Panc1 (cell line): ENCODE measurements around the gene STARD5. TPM values are rescaled to one million over a fixed set of nuclear protein-coding genes. Genes with fewer than 3 reads are reported as not detected.

Experiments used
- ATAC-seq: fragments of 200-7000 bp; cut with Tn5 transposase; 2 replicates; pipeline ENCODE4 v1.9.1; 2020; ENCODE audit warnings: mild to moderate bottlenecking, moderate library complexity
- BruUV-seq: library from RNA; stranded (reverse); fragments of 400-500 nt; replicated peaks from 2 replicates; lab custom pipeline; 2021; lab: Mats Ljungman, UMichigan
- CTCF ChIA-PET: fragments of 300-600 bp; sonication (Branson Sonifier 250); formaldehyde crosslinking; loops from one replicate; lab custom pipeline; 2022; ENCODE audit warnings: antibody characterized with exemption; lab: Charles Lee
- POLR2A ChIA-PET: fragments of 300-600 bp; sonication (Branson Sonifier 250); formaldehyde crosslinking; loops from one replicate; lab custom pipeline; 2022; ENCODE audit warnings: antibody characterized with exemption; lab: Charles Lee
- DNase-seq: peaks from one replicate; pipeline ENCODE4 v3.0.0-alpha.2; 2010; ENCODE audit warnings: low read depth, low spot score
- H3K27ac ChIP-seq: 2 replicates; pipeline ENCODE4 v1.5.1; 2011; ENCODE audit warnings: mild to moderate bottlenecking, low read length, inconsistent platforms
- H3K27me3 ChIP-seq: fragments of 200-500 bp; sonication (Bioruptor generic); 2 replicates; pipeline ENCODE4 v1.6.0; 2014; ENCODE audit warnings: low read length, inconsistent platforms; ENCODE audit not compliant: control insufficient read depth, insufficient read depth
- H3K36me3 ChIP-seq: fragments of 200-500 bp; sonication (Bioruptor generic); 2 replicates; pipeline ENCODE4 v1.5.1; 2014; ENCODE audit warnings: inconsistent platforms, mild to moderate bottlenecking, low read length, moderate library complexity; ENCODE audit not compliant: control insufficient read depth, insufficient read depth
- H3K4me1 ChIP-seq: 2 replicates; pipeline ENCODE4 v1.5.1; 2011; ENCODE audit warnings: inconsistent platforms, mild to moderate bottlenecking, low read length, moderate library complexity; ENCODE audit not compliant: control insufficient read depth, insufficient read depth
- H3K4me3 ChIP-seq, 2 experiments: 2 replicates each; pipeline ENCODE4 v1.5.1; 2011 to 2012; ENCODE audit warnings: low read depth in 2 of 2, low read length in 2 of 2, mild to moderate bottlenecking in 2 of 2, inconsistent platforms in 1 of 2, moderate library complexity in 1 of 2
- H3K9me3 ChIP-seq: fragments of 200-500 bp; sonication (Bioruptor generic); 2 replicates; pipeline ENCODE4 v1.5.1; 2014; ENCODE audit warnings: low read depth, mild to moderate bottlenecking, inconsistent platforms, low read length, moderate library complexity; ENCODE audit not compliant: control insufficient read depth, insufficient read depth
- CTCF ChIP-seq: fragments of 450-650 bp; IDR thresholded peaks from 2 replicates; pipeline ENCODE4 v1.5.1; 2017; ENCODE audit warnings: mild to moderate bottlenecking
- POLR2AphosphoS5 ChIP-seq: IDR thresholded peaks from 2 replicates; pipeline ENCODE4 v1.6.1; 2012; ENCODE audit warnings: mild to moderate bottlenecking, low read depth, low read length, moderate library complexity
- SIN3A ChIP-seq: IDR thresholded peaks from 2 replicates; pipeline ENCODE4 v1.6.1; 2012; ENCODE audit warnings: low read depth, mild to moderate bottlenecking, low read length, moderate library complexity, borderline replicate concordance; ENCODE audit not compliant: insufficient read depth
- TCF7L2 ChIP-seq: IDR thresholded peaks from 2 replicates; pipeline ENCODE4 v1.6.1; 2011; ENCODE audit warnings: mild to moderate bottlenecking, low read depth, low read length, inconsistent platforms
- in situ Hi-C: cut with HindIII; loops from 2 replicates; pipeline ENCODE4 v1.10.0; 2016; ENCODE audit warnings: low sequenced_read_pairs, low pct_unique_long_range_greater_than_20kb
- intact Hi-C: fragments of 100-400 bp; cut with micrococcal nuclease; formaldehyde crosslinking; loops from one replicate; pipeline ENCODE4 v1.10.0; 2022; ENCODE audit not compliant: unreplicated experiment
- total RNA-seq: library from RNA; stranded (reverse); gene quantifications from one replicate; pipeline ENCODE4 v1.2.1, GENCODE V29; 2021; ENCODE audit not compliant: unreplicated experiment
- TF ChIP-seq, protein P1 (sequence below), 2 experiments: IDR thresholded peaks; 2 replicates each; pipeline ENCODE4 v1.6.1; 2011 to 2012; ENCODE audit warnings: low read depth in 2 of 2, control low read depth in 1 of 2, low read length in 1 of 2, mild to moderate bottlenecking in 1 of 2, moderate library complexity in 1 of 2; ENCODE audit not compliant: insufficient read depth in 1 of 2

Gene STARD5
- total RNA-seq, 1 experiment from 2014 or later, result 2.9 TPM

DNA sequence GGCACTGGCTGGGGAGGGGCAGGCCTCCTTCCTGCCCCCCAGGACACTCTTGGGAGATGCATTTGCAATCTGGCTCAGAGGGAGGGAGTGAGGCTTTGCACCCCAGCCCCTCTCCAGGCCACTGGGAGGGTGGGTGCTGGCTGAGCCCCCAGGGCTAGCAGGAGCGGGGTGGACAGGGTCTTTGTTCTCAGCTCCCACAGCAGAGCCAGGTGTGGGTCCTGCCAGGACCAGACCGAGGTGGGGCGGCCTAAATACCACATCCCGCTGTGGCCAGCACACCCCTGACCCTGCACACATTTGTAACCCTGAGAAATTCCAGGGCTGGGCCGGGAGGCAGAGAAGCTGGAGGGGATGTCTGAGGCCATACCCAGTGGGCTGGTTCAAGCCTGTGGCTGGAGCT lies 41.0 kb downstream of the STARD5 start:
- no peak for ATAC-seq
- ChIA-PET CTCF (no interaction called here), POLR2A (no interaction called here)
- Histone ChIP-seq H3K27ac (no peak overlapping the region), H3K4me3 (no peak overlapping the region), H3K36me3 (no peaks in the 10 kb centered on the region), H3K4me1 (no peaks in the 10 kb centered on the region), H3K9me3 (no peaks in the 10 kb centered on the region), H3K27me3 (0 out of 2 replicates have a peak, but pooled peaks cover 3% of the 10 kb centered on the region)
- BruUV-seq, result no TSS peak
- DNase-seq, result no peak
- in situ Hi-C loops (no loop called here), intact Hi-C loops (no loop called here)
- TF ChIP-seq CTCF (no peak), TCF7L2 (no peak), POLR2AphosphoS5 (no peak), SIN3A (no peak)
- TF ChIP-seq, protein P1, sequence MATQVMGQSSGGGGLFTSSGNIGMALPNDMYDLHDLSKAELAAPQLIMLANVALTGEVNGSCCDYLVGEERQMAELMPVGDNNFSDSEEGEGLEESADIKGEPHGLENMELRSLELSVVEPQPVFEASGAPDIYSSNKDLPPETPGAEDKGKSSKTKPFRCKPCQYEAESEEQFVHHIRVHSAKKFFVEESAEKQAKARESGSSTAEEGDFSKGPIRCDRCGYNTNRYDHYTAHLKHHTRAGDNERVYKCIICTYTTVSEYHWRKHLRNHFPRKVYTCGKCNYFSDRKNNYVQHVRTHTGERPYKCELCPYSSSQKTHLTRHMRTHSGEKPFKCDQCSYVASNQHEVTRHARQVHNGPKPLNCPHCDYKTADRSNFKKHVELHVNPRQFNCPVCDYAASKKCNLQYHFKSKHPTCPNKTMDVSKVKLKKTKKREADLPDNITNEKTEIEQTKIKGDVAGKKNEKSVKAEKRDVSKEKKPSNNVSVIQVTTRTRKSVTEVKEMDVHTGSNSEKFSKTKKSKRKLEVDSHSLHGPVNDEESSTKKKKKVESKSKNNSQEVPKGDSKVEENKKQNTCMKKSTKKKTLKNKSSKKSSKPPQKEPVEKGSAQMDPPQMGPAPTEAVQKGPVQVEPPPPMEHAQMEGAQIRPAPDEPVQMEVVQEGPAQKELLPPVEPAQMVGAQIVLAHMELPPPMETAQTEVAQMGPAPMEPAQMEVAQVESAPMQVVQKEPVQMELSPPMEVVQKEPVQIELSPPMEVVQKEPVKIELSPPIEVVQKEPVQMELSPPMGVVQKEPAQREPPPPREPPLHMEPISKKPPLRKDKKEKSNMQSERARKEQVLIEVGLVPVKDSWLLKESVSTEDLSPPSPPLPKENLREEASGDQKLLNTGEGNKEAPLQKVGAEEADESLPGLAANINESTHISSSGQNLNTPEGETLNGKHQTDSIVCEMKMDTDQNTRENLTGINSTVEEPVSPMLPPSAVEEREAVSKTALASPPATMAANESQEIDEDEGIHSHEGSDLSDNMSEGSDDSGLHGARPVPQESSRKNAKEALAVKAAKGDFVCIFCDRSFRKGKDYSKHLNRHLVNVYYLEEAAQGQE (IDR thresholded peaks at IDR 0.05; ENCODE audit: insufficient read depth in 1 of 2, low read depth in 2 of 2, low read length in 1 of 2), result no peak

DNA sequence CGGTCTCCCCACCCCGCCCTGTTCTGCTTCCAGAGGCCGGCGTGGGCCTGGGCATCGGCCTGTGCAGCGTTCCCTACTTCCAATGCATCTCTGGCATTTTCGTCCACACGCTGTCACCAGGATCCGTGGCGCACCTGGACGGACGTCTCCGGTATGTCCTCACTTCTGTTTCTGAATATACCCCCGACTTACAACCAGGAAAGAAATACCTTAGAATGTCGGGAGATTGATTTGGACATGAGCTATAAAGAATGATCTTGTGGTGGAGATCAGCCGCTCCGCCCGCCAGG lies 41.4 kb downstream of the STARD5 start:
- intact Hi-C loops, result no loop called here
- in situ Hi-C loops, result no loop called here
- CTCF ChIA-PET, result no interaction called here
- H3K4me1 ChIP-seq, result no peaks in the 10 kb centered on the region
- TF ChIP-seq CTCF (no peak), SIN3A (no peak), POLR2AphosphoS5 (no peak)
- no TSS peak for BruUV-seq
- H3K36me3 ChIP-seq, result no peaks in the 10 kb centered on the region
- POLR2A ChIA-PET, result no interaction called here
- no peaks in the 10 kb centered on the region for H3K9me3 ChIP-seq
- DNase-seq, result no peak
- 0 out of 2 replicates have a peak, but pooled peaks cover 3% of the 10 kb centered on the region for H3K27me3 ChIP-seq
- H3K4me3 ChIP-seq, result no peak overlapping the region
- no peak for ATAC-seq
- H3K27ac ChIP-seq, result no peak overlapping the region
